Measurements from ENCODE around the gene SV2C.
"Not testable (repeated sequence)": the region's sequence is repeated elsewhere in the genome, so short reads cannot be mapped to it uniquely, and the experiment has no call there.

The SV2C gene, protein sequence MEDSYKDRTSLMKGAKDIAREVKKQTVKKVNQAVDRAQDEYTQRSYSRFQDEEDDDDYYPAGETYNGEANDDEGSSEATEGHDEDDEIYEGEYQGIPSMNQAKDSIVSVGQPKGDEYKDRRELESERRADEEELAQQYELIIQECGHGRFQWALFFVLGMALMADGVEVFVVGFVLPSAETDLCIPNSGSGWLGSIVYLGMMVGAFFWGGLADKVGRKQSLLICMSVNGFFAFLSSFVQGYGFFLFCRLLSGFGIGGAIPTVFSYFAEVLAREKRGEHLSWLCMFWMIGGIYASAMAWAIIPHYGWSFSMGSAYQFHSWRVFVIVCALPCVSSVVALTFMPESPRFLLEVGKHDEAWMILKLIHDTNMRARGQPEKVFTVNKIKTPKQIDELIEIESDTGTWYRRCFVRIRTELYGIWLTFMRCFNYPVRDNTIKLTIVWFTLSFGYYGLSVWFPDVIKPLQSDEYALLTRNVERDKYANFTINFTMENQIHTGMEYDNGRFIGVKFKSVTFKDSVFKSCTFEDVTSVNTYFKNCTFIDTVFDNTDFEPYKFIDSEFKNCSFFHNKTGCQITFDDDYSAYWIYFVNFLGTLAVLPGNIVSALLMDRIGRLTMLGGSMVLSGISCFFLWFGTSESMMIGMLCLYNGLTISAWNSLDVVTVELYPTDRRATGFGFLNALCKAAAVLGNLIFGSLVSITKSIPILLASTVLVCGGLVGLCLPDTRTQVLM

DNA sequence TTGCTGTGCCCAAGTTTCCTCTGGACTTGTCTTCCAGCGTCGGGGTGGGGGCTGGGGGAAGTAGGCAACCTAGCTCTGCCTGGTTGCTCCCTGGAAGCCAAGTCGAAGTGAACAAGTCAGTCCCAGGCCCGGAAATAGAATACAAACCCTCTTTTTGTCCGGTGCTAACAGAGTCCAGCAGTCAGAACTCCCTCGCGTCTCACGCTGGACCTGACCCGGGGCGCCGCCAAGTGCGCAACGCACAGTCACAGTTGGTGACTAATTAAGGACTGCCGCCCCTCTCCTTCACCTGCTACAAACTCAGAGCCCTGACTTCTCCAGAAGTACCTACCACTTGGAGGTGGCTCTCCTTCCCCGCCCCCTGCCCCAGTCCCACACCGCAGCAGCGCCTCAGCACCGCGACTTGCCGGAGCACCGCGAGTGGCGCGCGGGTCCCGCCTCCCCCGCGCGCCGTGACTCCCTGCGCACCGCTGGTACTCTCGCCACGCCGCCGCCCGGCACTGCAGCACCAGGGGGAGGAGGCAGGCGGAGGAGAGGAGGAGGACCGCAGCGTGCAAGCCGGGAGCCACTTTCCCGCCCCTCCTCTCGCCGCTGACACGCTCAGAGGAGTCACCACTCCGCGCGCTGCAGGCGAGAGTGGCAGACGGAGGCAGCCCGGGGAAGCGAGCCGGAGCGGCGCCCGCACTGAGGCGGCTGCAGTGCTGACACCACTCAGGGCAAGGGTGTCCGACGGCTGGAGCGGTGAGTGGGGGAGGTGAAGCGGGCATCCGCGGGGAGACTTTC is at the start of gene SV2C:
Gene SV2C, plus strand, starts transcription at position 612 of the 783 bp plus-strand sequence. CDS start 48,368 bp downstream, outside the sequence.
- peak; percentile 37 for DNase-seq

DNA sequence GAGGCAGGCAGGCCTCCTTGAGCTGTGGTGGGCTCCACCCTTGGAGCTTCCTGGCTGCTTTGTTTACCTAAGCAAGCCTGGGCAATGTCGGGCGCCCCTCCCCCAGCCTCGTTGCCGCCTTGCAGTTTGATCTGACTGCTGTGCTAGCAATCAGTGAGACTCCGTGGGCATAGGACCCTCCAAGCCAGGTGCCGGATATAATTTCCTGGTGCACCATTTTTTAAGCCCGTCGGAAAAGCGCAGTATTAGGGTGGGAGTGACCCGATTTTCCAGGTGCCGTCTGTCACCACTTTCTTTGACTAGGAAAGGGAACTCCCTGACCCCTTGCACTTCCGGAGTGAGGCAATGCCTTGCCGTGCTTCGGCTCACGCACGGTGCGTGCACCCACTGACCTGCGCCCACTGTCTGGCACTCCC is 45.4 kb upstream of the SV2C start:
- not testable (repeated sequence) for DNase-seq

DNA sequence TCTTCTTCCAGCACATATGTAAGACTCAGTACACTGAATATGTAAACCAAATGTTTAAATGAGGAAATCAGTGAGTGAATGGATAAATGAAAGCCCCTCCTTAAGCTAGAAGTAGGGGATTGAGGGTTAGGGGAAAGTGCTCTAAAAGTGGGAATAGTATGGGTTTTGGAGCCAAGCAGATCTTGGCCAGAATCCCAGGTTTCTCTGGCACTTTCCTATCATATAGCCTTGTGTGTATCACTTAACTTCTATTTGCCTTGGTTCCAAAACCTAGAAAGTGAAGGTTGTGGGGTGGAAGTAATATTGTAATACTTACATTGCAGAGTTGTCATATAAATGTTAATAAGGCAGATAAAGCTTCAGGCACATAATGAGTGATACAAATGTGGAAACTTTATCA is 45.0 kb upstream of the SV2C start:
- DNase-seq, result no peak

DNA sequence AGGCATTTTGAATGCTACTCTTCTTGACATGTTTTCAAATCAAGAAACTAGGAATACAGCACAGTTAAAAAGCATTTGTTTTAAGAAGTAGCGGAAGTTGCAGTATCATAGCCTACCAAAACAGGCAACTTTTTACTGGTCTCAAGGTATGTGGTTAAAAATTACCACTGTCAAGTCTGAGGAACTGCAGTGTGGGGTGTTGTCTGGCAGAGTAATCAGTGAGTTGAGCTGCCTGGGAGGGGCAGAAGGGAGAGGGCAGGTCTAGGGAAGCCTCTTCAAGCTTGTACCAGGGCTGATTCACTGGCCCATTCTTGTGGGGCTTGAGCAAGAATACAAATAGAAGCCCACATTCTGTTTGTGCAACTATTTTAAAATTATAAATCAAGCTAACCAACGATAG is 42.4 kb upstream of the SV2C start:
- DNase-seq, result no peak

DNA sequence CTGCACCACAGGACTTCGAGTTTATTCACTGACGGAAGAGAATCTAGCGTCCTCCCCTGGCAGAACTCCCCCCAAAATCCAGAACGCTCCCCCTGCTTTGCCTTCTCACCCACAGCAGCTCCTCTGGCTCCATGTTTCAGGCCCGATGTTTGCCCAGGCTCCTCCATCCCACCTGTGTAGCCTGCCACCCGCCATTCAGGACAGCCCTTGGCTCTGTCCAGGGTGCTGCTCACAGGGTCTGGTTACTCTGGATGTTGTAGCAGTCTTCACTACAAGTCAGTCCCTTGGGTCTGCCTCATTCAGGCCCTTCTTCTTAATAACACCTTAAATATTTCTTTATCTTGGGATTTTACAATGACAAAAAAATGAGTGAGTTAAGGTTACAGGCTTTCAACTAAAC is 41.3 kb upstream of the SV2C start:
- DNase-seq, result no peak

DNA sequence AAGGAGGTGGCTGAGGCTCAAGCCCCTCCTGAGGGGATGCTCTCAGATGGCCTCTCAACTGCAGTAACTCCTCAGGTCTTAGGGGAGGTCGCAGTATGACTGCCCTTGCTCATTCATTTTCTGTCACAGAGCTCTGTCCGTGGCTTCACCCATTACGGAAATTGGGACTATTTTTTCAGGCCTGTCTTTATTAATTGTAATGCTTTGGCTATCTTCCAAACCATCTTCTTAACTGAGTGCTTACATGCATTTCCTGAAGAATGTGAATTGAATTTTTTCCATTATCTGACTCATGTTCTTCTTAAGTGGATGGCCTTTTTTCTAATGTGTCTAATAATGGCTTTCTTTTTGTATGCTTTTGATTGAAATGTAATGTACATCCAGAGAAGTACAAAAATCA is 36.4 kb upstream of the SV2C start:
- no peak for DNase-seq

DNA sequence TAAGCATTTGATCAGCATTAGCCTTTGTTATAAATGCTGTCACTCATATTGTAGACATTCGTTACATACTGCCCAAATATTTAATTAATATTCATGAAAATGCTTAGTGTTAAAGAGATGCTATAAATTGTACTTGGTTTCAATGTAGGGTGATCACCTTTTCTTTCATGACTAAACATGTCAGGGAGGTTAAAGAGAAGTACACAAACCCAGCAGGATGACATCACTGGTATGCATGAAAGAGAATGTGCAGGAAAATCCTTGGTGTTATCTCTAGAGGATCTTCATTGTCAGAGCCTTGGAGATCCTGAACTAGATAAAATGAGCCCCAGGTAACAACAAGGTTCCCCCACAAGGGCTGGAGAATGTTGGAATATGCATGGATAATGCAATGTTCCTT is 33.0 kb upstream of the SV2C start:
- no peak for DNase-seq

DNA sequence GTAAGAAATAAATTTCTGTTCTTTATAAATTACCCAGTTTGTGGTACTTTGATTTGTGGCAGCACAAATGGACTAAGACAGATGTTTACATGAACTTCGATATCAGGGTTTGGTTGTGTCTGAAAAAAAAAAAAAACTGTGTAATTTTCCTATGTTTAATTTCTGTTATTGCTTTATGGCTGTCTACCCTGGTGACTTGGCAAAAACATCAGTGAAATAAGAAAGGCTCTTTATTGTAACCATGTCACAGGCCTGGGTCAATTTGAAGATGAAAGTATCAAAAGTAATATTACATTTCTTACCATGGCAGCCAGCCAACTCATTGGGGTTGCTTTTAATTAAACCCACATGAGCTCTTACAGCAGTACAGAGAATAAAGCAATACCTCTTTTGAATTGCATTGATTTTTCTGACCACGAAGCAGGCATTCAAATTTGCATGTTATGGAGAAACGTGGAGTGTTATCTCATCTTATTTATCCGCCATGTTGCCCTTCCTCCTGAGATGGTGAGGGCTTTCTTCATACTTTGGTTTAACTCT is 20.6 kb upstream of the SV2C start:
- DNase-seq, result no peak

DNA sequence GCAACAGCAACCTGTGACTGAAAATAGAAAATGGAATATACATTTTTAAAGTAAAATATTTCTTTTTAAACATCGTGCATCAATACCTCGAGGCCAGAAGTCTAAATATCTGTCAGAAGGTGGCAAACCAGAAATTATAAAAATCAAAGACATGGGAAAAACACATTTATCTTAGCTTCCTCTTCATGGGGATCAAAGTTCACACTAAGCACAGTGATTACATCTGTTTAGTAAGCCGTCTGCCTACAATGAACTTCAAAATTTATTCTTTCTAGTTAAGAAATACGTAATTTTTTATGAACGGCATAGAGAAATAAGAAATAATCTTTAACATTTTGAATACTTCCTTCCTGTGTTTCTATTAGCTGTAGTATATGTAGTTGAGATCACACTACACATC is 17.9 kb upstream of the SV2C start:
- DNase-seq, result no peak

DNA sequence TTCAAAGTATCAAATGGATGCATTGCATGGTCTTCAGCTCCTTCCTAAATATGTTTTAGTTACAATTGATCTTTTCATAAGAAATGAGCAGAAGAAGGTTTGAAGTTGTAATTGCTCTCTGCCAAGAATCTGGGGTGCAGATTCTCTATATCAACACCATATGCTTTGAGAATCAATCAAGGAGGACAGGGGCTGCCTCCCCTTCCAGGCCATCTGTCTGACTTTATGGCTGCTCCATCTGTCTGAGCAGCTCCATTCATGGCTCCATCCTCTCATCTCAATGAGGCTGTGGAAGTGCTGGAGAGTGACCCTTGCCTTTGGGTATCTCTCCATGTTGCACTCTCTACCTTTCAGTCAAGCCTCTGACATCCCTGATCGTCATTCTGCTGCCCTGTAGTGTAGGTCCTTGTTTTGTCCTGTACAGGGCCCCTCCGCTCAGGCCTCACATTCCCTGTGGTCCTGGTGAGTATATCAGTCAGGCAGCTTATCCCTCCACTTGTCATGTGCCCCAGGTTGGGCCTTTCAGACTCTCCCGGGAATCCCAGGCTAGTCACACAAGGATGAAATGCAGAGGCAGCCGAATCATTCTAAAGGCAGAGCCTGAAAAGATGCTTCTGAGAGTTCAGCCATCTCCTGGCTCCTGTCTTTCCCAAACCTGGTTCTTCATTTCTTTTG is 14.0 kb upstream of the SV2C start:
- DNase-seq, result no peak

DNA sequence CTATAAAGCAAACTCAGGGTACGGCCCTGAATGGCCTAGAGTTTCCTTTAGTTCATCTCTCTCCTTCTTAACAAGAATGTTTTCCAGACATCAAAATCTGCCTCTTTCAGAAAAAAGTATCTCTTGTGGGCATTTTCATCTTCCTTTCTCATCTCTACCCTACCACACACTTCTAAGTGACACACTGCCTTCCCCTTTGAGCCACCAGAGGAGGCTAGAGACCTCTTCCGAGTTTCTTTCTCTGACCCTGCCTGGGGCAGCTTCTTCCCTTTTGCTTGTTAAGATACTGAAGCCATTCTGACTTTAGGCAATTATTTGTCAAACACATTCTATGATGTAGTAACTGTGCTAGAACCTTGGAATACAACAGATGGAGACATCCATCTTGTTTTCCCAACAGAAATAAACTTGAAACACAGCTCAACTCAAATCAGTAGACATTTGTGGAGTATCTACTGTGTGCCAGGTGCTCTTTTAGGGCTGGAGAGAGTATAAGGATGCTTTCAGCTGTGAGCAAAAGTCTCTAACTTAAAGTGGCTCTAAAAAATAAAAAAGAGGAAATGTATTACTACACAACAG is 8.6 kb upstream of the SV2C start:
- peak; percentile 0 for DNase-seq

DNA sequence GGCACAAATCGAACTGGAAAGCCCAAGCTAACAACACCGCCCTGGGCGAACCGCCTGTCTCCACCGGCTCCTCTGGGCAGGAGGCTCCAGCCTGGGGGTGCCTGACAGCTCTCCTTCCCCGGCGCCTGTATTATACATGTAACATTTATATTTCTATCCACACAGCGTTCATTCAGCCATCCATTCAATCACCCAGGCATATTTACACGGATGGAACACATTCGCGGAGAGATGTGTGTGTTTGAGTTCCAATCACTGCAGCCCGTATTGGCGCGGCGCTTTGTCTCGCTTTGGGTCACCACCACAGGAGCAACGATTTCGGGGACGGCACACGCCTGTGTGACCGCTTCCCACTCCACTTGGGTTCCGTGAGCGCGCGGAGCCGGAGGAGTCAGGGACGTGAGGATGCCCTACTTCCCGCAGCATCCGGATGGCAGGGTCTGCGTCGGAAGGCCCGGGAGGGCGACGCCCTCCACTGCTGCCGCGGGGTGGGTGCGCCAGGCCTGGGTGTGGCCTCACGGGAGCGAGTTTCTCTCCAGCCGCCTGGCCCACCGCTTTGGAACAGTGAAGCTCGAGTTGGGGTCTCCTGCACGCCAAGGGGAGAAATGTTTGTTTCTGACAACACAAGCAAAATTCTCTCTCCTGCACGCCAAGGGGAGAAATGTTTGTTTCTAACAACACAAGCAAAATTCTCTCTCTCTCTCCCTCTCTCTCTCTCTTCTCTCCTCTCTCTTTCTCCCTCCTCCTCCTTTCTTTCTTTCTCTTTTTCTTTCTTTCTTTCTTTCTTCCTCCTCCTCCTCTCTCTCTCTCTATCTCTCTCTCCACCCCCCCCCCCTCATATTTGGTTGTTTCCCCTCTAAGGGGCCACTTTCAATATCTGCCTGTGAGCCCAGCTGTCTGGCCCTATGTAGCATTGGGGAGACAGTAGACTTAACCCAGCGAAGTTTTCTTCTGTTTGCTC is 1.1 kb upstream of the SV2C start:
- no peak for DNase-seq

DNA sequence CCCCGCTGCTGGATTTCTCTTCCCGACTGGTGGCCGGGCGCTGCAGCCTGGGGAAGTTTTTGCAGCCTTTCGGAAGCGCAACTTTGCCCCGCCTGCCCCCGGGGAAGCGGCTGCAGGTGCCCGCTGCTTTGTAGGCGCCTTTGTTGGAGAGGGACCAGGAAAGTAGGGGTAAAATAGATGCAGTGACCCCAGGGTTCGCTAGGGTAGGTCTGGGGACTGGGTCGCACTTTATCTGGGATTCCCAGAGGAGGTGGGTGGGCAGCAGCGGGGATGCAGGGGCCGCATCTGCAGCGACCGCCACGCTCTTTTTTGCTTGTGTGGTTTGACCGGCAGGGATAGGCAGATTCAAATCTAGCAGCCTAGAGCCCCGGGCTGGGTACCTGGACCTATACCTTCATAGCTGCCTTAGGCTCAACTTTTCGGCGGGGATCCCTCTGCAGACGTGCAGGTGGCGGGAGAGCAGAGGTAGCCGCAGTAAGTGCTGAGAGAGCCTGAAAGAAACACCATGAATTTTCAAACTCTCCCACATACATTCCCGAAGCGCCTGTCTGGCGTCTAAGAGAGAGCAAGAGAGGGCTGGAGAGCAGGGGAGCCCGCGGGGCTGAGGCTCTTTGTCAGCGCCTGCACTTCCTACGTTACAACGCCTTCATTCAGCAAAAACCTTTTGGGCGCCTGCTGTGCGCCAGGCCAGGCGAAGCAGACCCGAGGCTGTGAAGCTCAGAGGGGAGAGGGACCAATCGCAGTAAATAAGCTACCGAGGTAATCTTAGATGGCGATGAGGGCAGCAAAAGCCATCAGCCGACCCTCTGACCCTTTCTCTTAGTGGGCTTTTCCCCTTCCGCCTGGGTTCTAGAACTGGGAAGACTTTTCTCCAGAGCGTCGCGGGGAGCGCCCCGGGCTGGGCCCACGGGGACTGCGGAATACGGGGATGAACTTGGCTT is 642 bp downstream of the SV2C start:
- no peak for DNase-seq

DNA sequence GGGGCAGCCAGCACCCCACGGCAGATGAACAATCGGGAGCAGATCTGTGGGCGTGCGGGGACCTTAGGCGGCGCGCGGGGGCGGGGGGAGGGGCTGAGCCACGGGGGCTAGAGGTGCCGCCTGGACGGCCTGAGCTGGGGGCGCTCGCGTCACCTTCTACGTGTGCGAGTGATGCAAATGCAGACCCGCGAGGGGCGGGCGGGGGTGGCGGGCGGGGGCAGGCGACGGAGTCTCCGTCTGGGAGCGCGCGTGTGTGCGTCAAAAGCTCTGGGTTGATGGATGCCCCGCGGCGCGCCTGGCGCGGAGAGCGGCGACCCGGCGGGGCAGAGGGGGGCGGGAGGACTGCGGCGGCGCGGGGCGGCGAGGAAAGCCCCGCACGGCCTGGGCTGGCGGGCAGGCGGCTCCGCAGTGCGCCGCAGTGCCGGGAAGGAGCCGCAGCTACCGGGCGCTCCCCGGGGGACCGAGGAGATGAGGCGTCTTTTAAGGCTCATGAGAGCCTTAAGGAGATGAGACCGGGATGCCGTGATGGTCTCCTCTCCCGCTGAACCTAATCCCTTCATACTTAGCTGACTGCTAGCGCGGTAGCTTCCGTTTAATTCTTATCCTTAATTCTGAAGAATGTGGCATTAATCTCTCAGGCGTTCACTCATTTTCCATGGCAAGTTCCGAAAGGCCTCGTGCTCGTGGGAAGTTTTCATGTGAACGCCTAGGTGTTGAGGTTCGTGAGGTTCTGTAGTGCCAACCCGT is 1.5 kb downstream of the SV2C start:
- DNase-seq, result peak; percentile 13

DNA sequence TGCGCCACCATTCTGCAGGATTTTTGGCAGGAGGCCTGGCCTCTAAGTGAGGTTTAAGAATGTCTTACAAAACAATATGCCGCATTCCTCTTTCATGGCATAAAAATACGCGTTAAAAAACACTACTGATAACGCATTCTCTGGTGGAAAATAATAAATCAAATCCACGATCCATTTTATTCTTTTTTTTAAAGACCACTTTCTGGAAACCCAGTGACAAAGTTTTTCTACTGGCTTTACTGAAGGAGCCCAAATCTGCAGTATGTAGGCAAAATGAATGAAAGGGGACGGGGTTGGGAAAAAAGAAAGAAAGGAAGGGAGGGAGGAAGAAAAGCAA is 2.0 kb downstream of the SV2C start:
- DNase-seq, result no peak

DNA sequence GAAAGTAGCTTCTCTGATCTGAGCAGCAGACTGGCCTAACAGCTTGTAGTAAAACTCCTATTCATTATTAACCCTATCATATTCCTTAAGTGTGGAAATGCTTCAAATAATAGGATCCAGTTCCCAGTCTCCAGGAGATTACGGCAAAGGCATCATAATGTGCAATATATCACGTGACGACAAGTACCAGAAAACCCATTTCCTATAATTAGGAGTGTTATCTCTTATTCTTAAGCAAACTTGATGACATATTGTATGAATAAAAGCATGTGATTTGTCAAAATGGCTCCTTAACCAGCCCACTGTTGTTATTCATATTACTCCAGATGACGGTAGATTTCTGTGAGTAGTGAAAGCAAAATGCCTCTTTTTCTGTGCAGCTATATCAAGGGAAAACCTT is 2.9 kb downstream of the SV2C start:
- no peak for DNase-seq

DNA sequence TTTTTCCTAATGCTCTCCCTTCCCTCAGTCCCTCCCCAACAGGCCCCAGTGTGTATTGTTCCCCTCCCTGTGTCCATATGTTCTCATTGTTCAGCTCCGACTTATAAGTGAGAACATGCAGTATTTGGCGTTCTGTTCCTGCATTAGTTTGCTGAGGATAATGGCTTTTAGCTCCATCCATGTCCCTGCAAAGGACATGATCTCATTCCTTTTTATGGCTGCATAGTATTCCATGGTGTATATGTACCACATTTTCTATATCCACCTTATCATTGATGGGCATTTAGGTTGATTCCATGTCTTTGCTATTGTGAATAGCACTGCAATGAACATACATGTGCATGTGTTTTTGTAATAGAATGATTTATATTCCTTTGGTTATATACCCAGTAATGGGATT is 6.0 kb downstream of the SV2C start:
- not testable (repeated sequence) for DNase-seq

DNA sequence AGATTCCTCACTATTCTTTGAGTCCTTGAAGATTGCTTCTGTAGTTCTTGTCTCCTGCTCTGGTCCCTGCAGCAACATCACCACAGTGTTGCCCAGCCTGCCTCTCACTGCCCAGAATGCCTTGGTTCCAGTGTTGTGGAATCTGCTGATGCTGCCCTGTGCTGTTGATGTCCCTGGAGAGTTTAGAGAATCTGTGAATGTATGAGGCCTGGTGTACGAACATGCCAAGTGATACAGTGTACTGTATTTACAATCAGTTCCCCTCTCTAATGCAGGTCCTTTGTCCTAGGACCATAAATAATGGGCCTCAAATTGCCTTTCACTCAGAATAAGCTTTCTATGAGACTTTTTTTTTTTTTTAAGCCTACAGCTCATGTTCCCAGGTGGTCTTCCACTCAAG is 8.2 kb downstream of the SV2C start:
- DNase-seq, result no peak

DNA sequence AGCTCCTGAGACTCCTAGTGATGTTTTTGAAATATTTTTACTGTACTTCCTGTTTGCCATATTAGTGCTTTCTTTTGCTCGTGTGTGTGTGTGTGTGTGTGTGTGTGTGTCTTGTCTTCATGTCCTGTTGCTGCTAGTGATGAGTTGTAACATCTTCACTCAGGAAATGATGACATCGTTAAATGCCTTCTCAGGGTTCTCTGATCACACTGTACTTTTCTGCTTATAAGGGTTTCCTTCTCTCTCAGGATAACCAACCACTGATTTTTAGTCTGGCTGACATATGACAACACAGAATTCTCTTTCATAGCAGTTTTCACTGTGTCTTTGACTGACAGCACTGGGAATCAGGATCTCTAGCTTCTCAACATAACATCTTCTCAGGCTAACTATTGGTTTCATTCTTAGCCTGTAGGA is 16.1 kb downstream of the SV2C start:
- peak; percentile 2 for DNase-seq
